GM23248 (cell line): ENCODE data around the gene LCE1F. TPM values are rescaled to one million over a fixed set of nuclear protein-coding genes. Genes with fewer than 3 reads are reported as not detected.

Experiments
- DNase-seq: peaks from one replicate; pipeline ENCODE4 v3.0.0-alpha.2; 2015
- H2AFZ ChIP-seq: fragments of 200-600 bp; sonication (generic); 2 replicates; pipeline ENCODE4 v1.6.1; 2016; ENCODE audit warnings: antibody characterized with exemption
- H3F3A ChIP-seq: fragments of 200-600 bp; sonication (generic); 2 replicates; pipeline ENCODE4 v1.6.1; 2016; ENCODE audit warnings: mild to moderate bottlenecking, antibody characterized with exemption, mixed run types; ENCODE audit not compliant: insufficient read depth
- H3K27ac ChIP-seq: fragments of 200-600 bp; sonication (generic); 2 replicates; pipeline ENCODE4 v1.5.1; 2016; ENCODE audit warnings: mild to moderate bottlenecking
- H3K27me3 ChIP-seq: fragments of 200-600 bp; sonication (generic); replicated peaks from 2 replicates; pipeline ENCODE4 v1.6.1; 2016; ENCODE audit warnings: mild to moderate bottlenecking; ENCODE audit not compliant: insufficient read depth
- H3K36me3 ChIP-seq: fragments of 200-600 bp; sonication (generic); 2 replicates; pipeline ENCODE4 v1.6.1; 2016; ENCODE audit warnings: low read depth, mild to moderate bottlenecking
- H3K4me1 ChIP-seq: fragments of 200-600 bp; sonication (generic); 2 replicates; pipeline ENCODE4 v1.6.1; 2016; ENCODE audit warnings: mild to moderate bottlenecking; ENCODE audit not compliant: insufficient read depth
- H3K4me2 ChIP-seq: fragments of 200-600 bp; sonication (generic); one replicate; pipeline ENCODE4 v1.6.1; 2016; ENCODE audit warnings: mild to moderate bottlenecking; ENCODE audit not compliant: unreplicated experiment
- H3K4me3 ChIP-seq: fragments of 200-600 bp; sonication (generic); 2 replicates; pipeline ENCODE4 v1.5.1; 2016; ENCODE audit warnings: mild to moderate bottlenecking
- H3K79me2 ChIP-seq: fragments of 200-600 bp; sonication (generic); 2 replicates; pipeline ENCODE4 v1.6.1; 2016; ENCODE audit warnings: mild to moderate bottlenecking; ENCODE audit not compliant: insufficient read depth
- H3K9ac ChIP-seq: fragments of 200-600 bp; sonication (generic); 2 replicates; pipeline ENCODE4 v1.6.1; 2016; ENCODE audit warnings: mild to moderate bottlenecking
- H3K9me2 ChIP-seq: fragments of 200-600 bp; sonication (generic); 2 replicates; pipeline ENCODE4 v1.6.1; 2016; ENCODE audit warnings: mixed run types, mild to moderate bottlenecking, moderate library complexity; ENCODE audit not compliant: insufficient read depth
- H3K9me3 ChIP-seq: fragments of 200-600 bp; sonication (generic); one replicate; pipeline ENCODE4 v1.6.1; 2017; ENCODE audit warnings: low read depth
- H4K20me1 ChIP-seq: fragments of 200-600 bp; sonication (generic); 2 replicates; pipeline ENCODE4 v1.6.0; 2016; ENCODE audit not compliant: insufficient read depth
- EZH2 ChIP-seq: fragments of 200-600 bp; sonication (generic); IDR thresholded peaks from 2 replicates; pipeline ENCODE4 v1.6.1; 2018; ENCODE audit warnings: antibody characterized with exemption, mild to moderate bottlenecking; ENCODE audit not compliant: insufficient read depth, poor library complexity, severe bottlenecking
- EZH2phosphoT487 ChIP-seq: fragments of 200-600 bp; sonication (generic); IDR thresholded peaks from 2 replicates; pipeline ENCODE4 v1.6.1; 2018; ENCODE audit warnings: antibody characterized with exemption, moderate library complexity, mild to moderate bottlenecking, low read depth; ENCODE audit not compliant: insufficient read depth
- WGBS, 2 experiments: methylation state at CpG; one replicate each; pipeline ENCODE4 v1.1.6; 2015 to 2017; ENCODE audit warnings: low lambda C conversion rate in 2 of 2, low coverage in 1 of 2; ENCODE audit errors: missing lambda C conversion rate in 2 of 2; 5-methylcytosine and 5-hydroxymethylcytosine counted together
- in situ Hi-C: fragments of 300-500 bp; cut with MboI; formaldehyde crosslinking; loops from 2 replicates; pipeline ENCODE4 v1.15.0; 2020
- polyA plus RNA-seq: library from polyadenylated mRNA; unstranded; fragments of >200 nt; fragmentation: Nextera tagmentation; extraction: Ambion mirVana; gene quantifications from 2 replicates; pipeline ENCODE4 v1.2.1, GENCODE V29; 2016
- total RNA-seq: library from RNA; depleted of rRNA; stranded (reverse); fragments of >200 nt; shearing (Covaris generic); gene quantifications from 2 replicates; pipeline ENCODE4 v1.2.3, GENCODE V29; 2014

LCE1F gene
- total and polyA plus RNA-seq, 2 experiments from 2014 or later = 1.1 TPM; not detected in 1

- Histone ChIP-seq H2AFZ (no peak within 1 kb of the TSS), H3K9me3 (no peaks in the 10 kb centered on the region)
Measured at GRCh38 chr1:152796421-152796820, 21.5 kb downstream of the LCE1F start, which contains the start of gene LCE1D. Gene LCE1D, plus strand, starts transcription at chr1:152796721. Its CDS starts 1,074 bp downstream, at chr1:152797795.

DNA sequence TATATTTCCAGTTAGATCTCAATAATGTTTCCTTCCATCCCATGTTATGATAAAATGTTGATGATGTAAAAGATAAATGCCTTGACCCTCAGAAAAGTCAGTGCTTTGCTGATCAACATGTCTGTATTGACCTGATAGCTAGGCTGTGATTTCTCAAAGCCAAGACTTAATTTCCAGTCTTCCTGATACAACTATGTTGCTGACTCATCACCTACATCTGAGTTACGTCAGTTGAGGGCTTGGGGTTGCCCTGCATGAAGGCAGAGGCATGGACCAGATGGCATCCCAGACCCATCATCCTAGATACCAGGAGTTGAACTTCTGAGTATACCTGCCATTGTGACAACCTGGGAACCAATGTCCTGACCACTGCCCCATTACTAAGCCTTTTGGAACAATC is 26.4 kb downstream of the LCE1F start:
- Histone ChIP-seq H3K27ac (no peak overlapping the region), H4K20me1 (no peaks in the 10 kb centered on the region), H3K9me3 (no peaks in the 10 kb centered on the region), H3K9me2 (no peaks in the 10 kb centered on the region), H3K9ac (no peak overlapping the region), H3K36me3 (no peaks in the 10 kb centered on the region), H3K79me2 (no peaks in the 10 kb centered on the region), H3K4me1 (no peaks in the 10 kb centered on the region), H3K4me2 (no peak overlapping the region), H3K4me3 (no peak overlapping the region), H3K27me3 (peaks cover 9% of the 10 kb centered on the region; the same call in 1 of the 2 replicates), H3F3A (no peaks in the 10 kb centered on the region), H2AFZ (no peak overlapping the region)
- 4 to 5% methylated on average over 1 of the region's 1 CpG for WGBS, 2 experiments
- peak; percentile 12 for DNase-seq
- TF ChIP-seq EZH2phosphoT487 (no peak), EZH2 (no peak)
- in situ Hi-C loops = no loop called here

More at GRCh38 chr1:152796421-152796820, 21.5 kb downstream of the LCE1F start, which contains the start of gene LCE1D:
- no peaks in the 10 kb centered on the region for H3K4me1 ChIP-seq
- H3K27me3 ChIP-seq = peaks cover 9% of the 10 kb centered on the region; the same call in 1 of the 2 replicates
- H3K9ac ChIP-seq = no peak within 1 kb of the TSS
- DNase-seq = no peak
- H3K9me2 ChIP-seq = no peaks in the 10 kb centered on the region
- no peaks in the 10 kb centered on the region for H4K20me1 ChIP-seq
- H3K36me3 ChIP-seq = no peaks in the 10 kb centered on the region
- no peak within 1 kb of the TSS for H3K4me3 ChIP-seq
- no peaks in the 10 kb centered on the region for H3K79me2 ChIP-seq
- in situ Hi-C loops = no loop called here
- H3K4me2 ChIP-seq = no peak within 1 kb of the TSS
- H3K27ac ChIP-seq = no peak within 1 kb of the TSS
- 7 to 10% methylated on average over 2 to 3 of the region's 3 CpGs for WGBS, 2 experiments
- TF ChIP-seq EZH2 = no peak
- H3F3A ChIP-seq = no peaks in the 10 kb centered on the region

- H3K27ac ChIP-seq = no peak within 1 kb of the TSS
- TF ChIP-seq EZH2 = no peak
- TF ChIP-seq EZH2phosphoT487 = no peak
- no peak for DNase-seq
- no peaks in the 10 kb centered on the region for H3F3A ChIP-seq
- WGBS, 2 experiments = 10 to 20% methylated on average over 3 of the region's 3 CpGs
- no peaks in the 10 kb centered on the region for H3K4me1 ChIP-seq
- no peaks in the 10 kb centered on the region for H3K79me2 ChIP-seq
- no peaks in the 10 kb centered on the region for H3K9me2 ChIP-seq
- no peak within 1 kb of the TSS for H3K9ac ChIP-seq
- in situ Hi-C loops = no loop called here
- no peak within 1 kb of the TSS for H2AFZ ChIP-seq
- H3K36me3 ChIP-seq = no peaks in the 10 kb centered on the region
- no peaks in the 10 kb centered on the region for H3K27me3 ChIP-seq
- no peak within 1 kb of the TSS for H3K4me2 ChIP-seq
- H3K4me3 ChIP-seq = no peak within 1 kb of the TSS
- H4K20me1 ChIP-seq = no peaks in the 10 kb centered on the region
- H3K9me3 ChIP-seq = no peaks in the 10 kb centered on the region
Measured at GRCh38 chr1:152806576-152806975, 31.6 kb downstream of the LCE1F start, which contains the start of gene LCE1C. Gene LCE1C, minus strand, starts transcription at chr1:152806651. Its CDS starts 1,173 bp downstream, at chr1:152805478.

GRCh38 chr1:152811050-152811449 is 36.1 kb downstream of the LCE1F start:
- 15 to 20% methylated on average over 2 of the region's 2 CpGs for WGBS, 2 experiments
- Histone ChIP-seq H3K9me2 (no peaks in the 10 kb centered on the region), H3K9ac (no peak overlapping the region), H2AFZ (no peak overlapping the region), H3F3A (no peaks in the 10 kb centered on the region), H3K36me3 (no peaks in the 10 kb centered on the region), H3K4me2 (no peak overlapping the region), H4K20me1 (no peaks in the 10 kb centered on the region), H3K27me3 (0 out of 2 replicates have a peak, but pooled peaks cover 3% of the 10 kb centered on the region), H3K4me1 (no peaks in the 10 kb centered on the region), H3K27ac (no peak overlapping the region), H3K9me3 (no peaks in the 10 kb centered on the region), H3K4me3 (no peak overlapping the region), H3K79me2 (no peaks in the 10 kb centered on the region)
- DNase-seq = no peak
- in situ Hi-C loops = no loop called here
- no peak for TF ChIP-seq EZH2phosphoT487
- TF ChIP-seq EZH2 = no peak
